ENCODE measurements around the gene THBS3. TPM values are rescaled to one million over a fixed set of nuclear protein-coding genes. Genes with fewer than 3 reads are reported as not detected.

THBS3 gene
- total and polyA plus RNA-seq, 9 of the 15 experiments (the other 6 are each of a cell fraction or from before 2014, with no cell fraction given), result 0.59 to 8.3 (median 3.2) TPM

- TF ChIP-seq CTCFL (IDR thresholded peaks at IDR 0.05; ENCODE audit: borderline replicate concordance, insufficient read depth, low read depth, low read length, poor library complexity, severe bottlenecking), result no peak
- no peak for TF ChIP-seq KLF10 (CRISPR knock-in tag; IDR thresholded peaks at IDR 0.05)
- TF ChIP-seq ZNF277 (CRISPR knock-in tag; IDR thresholded peaks at IDR 0.05; ENCODE audit: borderline replicate concordance), result no peak
- no peak for TF ChIP-seq NR0B1 (IDR thresholded peaks at IDR 0.05; ENCODE audit: partially characterized antibody)
- TF ChIP-seq HOMEZ (CRISPR knock-in tag; IDR thresholded peaks at IDR 0.05), result no peak
- no peak for TF ChIP-seq REST (IDR thresholded peaks at IDR 0.05; ENCODE audit: borderline replicate concordance)
- no peak for TF ChIP-seq REST (CRISPR knock-in tag; IDR thresholded peaks at IDR 0.05; ENCODE audit: low read depth)
- TF ChIP-seq HNRNPLL (IDR thresholded peaks at IDR 0.05; ENCODE audit: low read depth, low read length, poor library complexity, severe bottlenecking), result no peak
- no peak for TF ChIP-seq ZNF551 (CRISPR knock-in tag; IDR thresholded peaks at IDR 0.05)
- peak; percentile 67 for TF ChIP-seq USF1 (CRISPR knock-in tag; IDR thresholded peaks at IDR 0.05)
- TF ChIP-seq EHMT2 (IDR thresholded peaks at IDR 0.05), result no peak
- no peak for TF ChIP-seq ZNF175 (CRISPR knock-in tag; IDR thresholded peaks at IDR 0.05; ENCODE audit: low read depth)
- peak; percentile 28; the same call in 1 of the 2 replicates for TF ChIP-seq KHSRP (IDR thresholded peaks at IDR 0.05)
Measured at GRCh38 chr1:155226910-155227260, 19.2 kb upstream of the THBS3 start (continued).
